SU-DHL-6 (cell line): Measurements from ENCODE around the gene LYPD1.

ENCODE experiments used
- H2AFZ ChIP-seq: fragments of 200-600 bp; sonication (generic); 2 replicates; pipeline ENCODE4 v1.6.1; 2014; ENCODE audit warnings: low read depth, mild to moderate bottlenecking, moderate library complexity, mixed read lengths, antibody characterized with exemption, low read length; ENCODE audit not compliant: severe bottlenecking
- H3F3A ChIP-seq: fragments of 200-600 bp; shearing (Covaris generic); 2 replicates; pipeline ENCODE4 v1.6.0; 2016; ENCODE audit warnings: antibody characterized with exemption, mild to moderate bottlenecking; ENCODE audit not compliant: insufficient read depth
- H3K27ac ChIP-seq: fragments of 200-600 bp; sonication (generic); 2 replicates; pipeline ENCODE4 v1.5.1; 2016; ENCODE audit warnings: low read depth, mild to moderate bottlenecking, low read length, moderate library complexity, mixed read lengths
- H3K27me3 ChIP-seq: fragments of 200-600 bp; sonication (generic), shearing (Covaris generic); 2 replicates; pipeline ENCODE4 v1.6.0; 2014; ENCODE audit warnings: mild to moderate bottlenecking, low read length
- H3K36me3 ChIP-seq: fragments of 200-600 bp; sonication (generic); 2 replicates; pipeline ENCODE4 v1.6.1; 2014; ENCODE audit warnings: mild to moderate bottlenecking, low read length, mixed read lengths
- H3K4me2 ChIP-seq: fragments of 300-600, 200-600 bp; shearing (Covaris generic), sonication (generic); 2 replicates; pipeline ENCODE4 v1.6.0; 2014; ENCODE audit warnings: low read length, low read depth, mild to moderate bottlenecking; ENCODE audit not compliant: poor library complexity, severe bottlenecking
- H3K4me3 ChIP-seq: fragments of 200-600 bp; sonication (generic); 2 replicates; pipeline ENCODE4 v1.5.1; 2014; ENCODE audit warnings: antibody characterized with exemption, low read length, mild to moderate bottlenecking, mixed read lengths; ENCODE audit not compliant: insufficient read depth, poor library complexity, severe bottlenecking
- H3K79me2 ChIP-seq: fragments of 200-600 bp; sonication (generic); 2 replicates; pipeline ENCODE4 v1.6.1; 2014; ENCODE audit warnings: mild to moderate bottlenecking, low read length, moderate library complexity; ENCODE audit not compliant: insufficient read depth
- H3K9ac ChIP-seq: fragments of 200-600 bp; sonication (generic); 2 replicates; pipeline ENCODE4 v1.7.0; 2014; ENCODE audit warnings: mild to moderate bottlenecking, low read length
- H3K9me2 ChIP-seq: fragments of 200-600 bp; sonication (generic); replicated peaks from 2 replicates; pipeline ENCODE4 v1.6.1; 2014; ENCODE audit warnings: low read length; ENCODE audit not compliant: insufficient read depth
- H3K9me3 ChIP-seq: fragments of 200-600 bp; sonication (generic); 2 replicates; pipeline ENCODE4 v1.6.1; 2014; ENCODE audit warnings: low read length, mixed read lengths; ENCODE audit not compliant: insufficient read depth
- H4K20me1 ChIP-seq: fragments of 200-600 bp; sonication (generic); 2 replicates; pipeline ENCODE4 v1.6.1; 2014; ENCODE audit warnings: low read depth, mild to moderate bottlenecking, antibody characterized with exemption, low read length, moderate library complexity, mixed read lengths
- CTCF ChIP-seq: fragments of 200-600 bp; sonication (generic); IDR thresholded peaks from one replicate; pipeline ENCODE4 v1.5.1; 2017; ENCODE audit warnings: antibody characterized with exemption, mild to moderate bottlenecking, low read length, moderate library complexity; ENCODE audit not compliant: insufficient read depth, poor library complexity, severe bottlenecking
- EZH2phosphoT487 ChIP-seq: fragments of 200-600 bp; sonication (generic), shearing (Covaris generic); conservative IDR thresholded peaks from 2 replicates; pipeline ENCODE4 v1.6.1; 2018; ENCODE audit warnings: mild to moderate bottlenecking, antibody characterized with exemption, low read length, moderate library complexity, mixed read lengths

LYPD1 gene

GRCh38 chr2:132690664-132691303 is 20.8 kb upstream of the LYPD1 start:
- TF ChIP-seq CTCF: no peak
- TF ChIP-seq EZH2phosphoT487: no peak

GRCh38 chr2:132681766-132682165 is 11.8 kb upstream of the LYPD1 start:
- no peak overlapping the region for H3K4me3 ChIP-seq
- TF ChIP-seq CTCF (no peak), EZH2phosphoT487 (no peak)
- no peaks in the 10 kb centered on the region for H3K27me3 ChIP-seq
- H3K9me3 ChIP-seq: no peaks in the 10 kb centered on the region
- no peaks in the 10 kb centered on the region for H3K36me3 ChIP-seq
- no peaks in the 10 kb centered on the region for H3K79me2 ChIP-seq
- no peaks in the 10 kb centered on the region for H4K20me1 ChIP-seq
- H3K9me2 ChIP-seq: no peaks in the 10 kb centered on the region
- no peak overlapping the region for H3K27ac ChIP-seq
- H3F3A ChIP-seq: no peaks in the 10 kb centered on the region
- H3K4me2 ChIP-seq: no peak overlapping the region
- H2AFZ ChIP-seq: no peak overlapping the region
- H3K9ac ChIP-seq: no peak overlapping the region

More at GRCh38 chr2:132690664-132691303, 20.8 kb upstream of the LYPD1 start:
- Histone ChIP-seq H3K9me3 (no peaks in the 10 kb centered on the region), H3F3A (no peaks in the 10 kb centered on the region), H3K27me3 (no peaks in the 10 kb centered on the region), H3K9ac (no peak overlapping the region), H3K36me3 (no peaks in the 10 kb centered on the region), H3K79me2 (no peaks in the 10 kb centered on the region), H3K4me3 (no peak overlapping the region), H3K4me2 (no peak overlapping the region), H3K27ac (no peak overlapping the region), H4K20me1 (no peaks in the 10 kb centered on the region), H2AFZ (no peak overlapping the region), H3K9me2 (no peaks in the 10 kb centered on the region)

GRCh38 chr2:132680544-132680943 is 10.5 kb upstream of the LYPD1 start:
- Histone ChIP-seq H3K9ac (no peak overlapping the region), H3K9me2 (no peaks in the 10 kb centered on the region), H3K79me2 (no peaks in the 10 kb centered on the region), H2AFZ (no peak overlapping the region), H3K4me2 (no peak overlapping the region), H3K27ac (no peak overlapping the region), H3K4me3 (no peak overlapping the region), H4K20me1 (no peaks in the 10 kb centered on the region), H3F3A (no peaks in the 10 kb centered on the region), H3K36me3 (no peaks in the 10 kb centered on the region), H3K9me3 (no peaks in the 10 kb centered on the region), H3K27me3 (no peaks in the 10 kb centered on the region)
- TF ChIP-seq CTCF (no peak), EZH2phosphoT487 (no peak)
